HepG2 (cell line): ENCODE measurements around the gene SSNA1. TPM values are rescaled to one million over a fixed set of nuclear protein-coding genes. Genes with fewer than 3 reads are reported as not detected.

ENCODE experiments used
- ATF7 ChIP-seq, 2 experiments: fragments of 450-650 bp in 1 of 2; sonication (generic) in 1 of 2; formaldehyde crosslinking in 1 of 2; IDR thresholded peaks; 2 replicates each; pipeline versions ENCODE4 v1.4.0 to v1.6.1; 2016 to 2020; ENCODE audit warnings: antibody characterized with exemption in 1 of 2, mild to moderate bottlenecking in 1 of 2, missing genetic modification reagents in 1 of 2
- ATRX ChIP-seq: sonication (generic); formaldehyde crosslinking; IDR thresholded peaks from 2 replicates; pipeline ENCODE4 v1.4.0; 2020; ENCODE audit warnings: missing genetic modification reagents, borderline replicate concordance
- CENPT ChIP-seq: sonication (generic); formaldehyde crosslinking; IDR thresholded peaks from 2 replicates; pipeline ENCODE4 v1.8.0; 2022; ENCODE audit warnings: low read depth, mild to moderate bottlenecking, moderate library complexity, missing genetic modification reagents
- GABPA ChIP-seq, 2 experiments: IDR thresholded peaks; 2 replicates each; pipeline ENCODE4 v1.6.1; 2011 to 2016; ENCODE audit warnings: low read depth in 2 of 2, low read length in 1 of 2, missing biosample characterization in 1 of 2, missing genetic modification characterization in 1 of 2
- GFI1 ChIP-seq: sonication (generic); formaldehyde crosslinking; IDR thresholded peaks from 2 replicates; pipeline ENCODE4 v1.5.0; 2020; ENCODE audit warnings: missing genetic modification reagents, mild to moderate bottlenecking, borderline replicate concordance
- HDAC6 ChIP-seq: fragments of 200-600 bp; sonication (generic); IDR thresholded peaks from 2 replicates; pipeline ENCODE4 v1.7.0; 2017; ENCODE audit warnings: mild to moderate bottlenecking, antibody characterized with exemption, low read length, low read depth
- HNRNPL ChIP-seq: fragments of 200-400 bp; formaldehyde crosslinking; IDR thresholded peaks from 2 replicates; pipeline ENCODE4 v1.6.1; 2017; ENCODE audit warnings: mild to moderate bottlenecking, low read depth, low read length
- JARID2 ChIP-seq: sonication (generic); formaldehyde crosslinking; IDR thresholded peaks from 2 replicates; pipeline ENCODE4 v1.8.1; 2023; ENCODE audit warnings: missing genetic modification reagents, inconsistent platforms; ENCODE audit not compliant: insufficient replicate concordance
- MATR3 ChIP-seq: sonication (generic); formaldehyde crosslinking; IDR thresholded peaks from 2 replicates; pipeline ENCODE4 v1.4.0; 2020; ENCODE audit warnings: missing genetic modification reagents
- MIXL1 ChIP-seq: IDR thresholded peaks from 2 replicates; pipeline ENCODE4 v1.6.1; 2016
- NCOR1 ChIP-seq: fragments of 200-600 bp; sonication (generic); IDR thresholded peaks from 2 replicates; pipeline ENCODE4 v1.7.0; 2017; ENCODE audit warnings: antibody characterized with exemption, low read length, borderline replicate concordance
- NFIC ChIP-seq: IDR thresholded peaks from 2 replicates; pipeline ENCODE4 v1.6.1; 2012; ENCODE audit warnings: mild to moderate bottlenecking, low read length, inconsistent platforms
- REL ChIP-seq: sonication (generic); formaldehyde crosslinking; conservative IDR thresholded peaks from 2 replicates; pipeline ENCODE4 v1.8.0; 2022; ENCODE audit warnings: mild to moderate bottlenecking, missing genetic modification reagents, moderate library complexity
- SETDB1 ChIP-seq: sonication (generic); formaldehyde crosslinking; IDR thresholded peaks from 2 replicates; pipeline ENCODE4 v1.5.1; 2020; ENCODE audit warnings: missing genetic modification reagents, mild to moderate bottlenecking, borderline replicate concordance
- SMAD1 ChIP-seq: sonication (generic); formaldehyde crosslinking; IDR thresholded peaks from 2 replicates; pipeline ENCODE4 v1.4.0; 2020; ENCODE audit warnings: missing genetic modification reagents, low read depth, mild to moderate bottlenecking, borderline replicate concordance
- TGIF2 ChIP-seq: IDR thresholded peaks from 2 replicates; pipeline ENCODE4 v1.6.1; 2016; ENCODE audit warnings: control low read depth, missing compliant biosample characterization
- ZBTB3 ChIP-seq: sonication (generic); formaldehyde crosslinking; IDR thresholded peaks from 2 replicates; pipeline ENCODE4 v1.4.0; 2020; ENCODE audit warnings: low read depth, mild to moderate bottlenecking, moderate library complexity, missing genetic modification reagents, borderline replicate concordance
- ZBTB7B ChIP-seq: sonication (generic); formaldehyde crosslinking; IDR thresholded peaks from 2 replicates; pipeline ENCODE4 v1.4.0; 2020; ENCODE audit warnings: missing genetic modification reagents
- ZNF12 ChIP-seq: sonication (generic); formaldehyde crosslinking; IDR thresholded peaks from 2 replicates; pipeline ENCODE4 v1.5.0; 2020; ENCODE audit warnings: missing genetic modification reagents
- ZNF205 ChIP-seq: IDR thresholded peaks from 2 replicates; pipeline ENCODE4 v1.6.1; 2018; ENCODE audit warnings: missing biosample characterization, missing genetic modification reagents
- ZNF510 ChIP-seq: sonication (generic); formaldehyde crosslinking; IDR thresholded peaks from 2 replicates; pipeline ENCODE4 v1.4.0; 2020; ENCODE audit warnings: low read depth, mild to moderate bottlenecking, missing genetic modification reagents
- ZNF546 ChIP-seq: sonication (generic); formaldehyde crosslinking; conservative IDR thresholded peaks from 2 replicates; pipeline ENCODE4 v1.8.1; 2023; ENCODE audit warnings: mild to moderate bottlenecking, missing genetic modification reagents
- ZNF629 ChIP-seq: sonication (generic); formaldehyde crosslinking; conservative IDR thresholded peaks from 2 replicates; pipeline ENCODE4 v1.5.0; 2020; ENCODE audit warnings: missing genetic modification reagents
- ZNF776 ChIP-seq: sonication (generic); formaldehyde crosslinking; IDR thresholded peaks from 2 replicates; pipeline ENCODE4 v1.4.0; 2020; ENCODE audit warnings: mild to moderate bottlenecking, missing genetic modification reagents
- ZNF777 ChIP-seq: sonication (generic); formaldehyde crosslinking; IDR thresholded peaks from 2 replicates; pipeline ENCODE4 v1.4.0; 2020; ENCODE audit warnings: missing genetic modification reagents
- polyA plus RNA-seq, 8 experiments: library from polyadenylated mRNA; depleted of rRNA in 3 of 8; stranded (reverse) in 7 of 8; unstranded in 1 of 8; fragments of >200 nt; fragmentation: Illumina TruSeq in 4 of 8; extraction: Trizol in 4 of 8; gene quantifications; 2 replicates each; pipeline versions ENCODE4 v1.2.1 to v1.2.3, GENCODE V29; 2011 to 2016; ENCODE audit warnings: low read depth in 4 of 8, missing spikeins in 1 of 8, mixed read lengths in 1 of 8; ENCODE audit not compliant: insufficient read depth in 1 of 8
- total RNA-seq, 5 experiments: library from RNA; depleted of rRNA; stranded (reverse); fragments of >200 nt; fragmentation: Illumina TruSeq; extraction: Trizol; gene quantifications; 2 replicates each; pipeline ENCODE4 v1.2.3, GENCODE V29; 2016; ENCODE audit warnings: low read depth in 1 of 5
- TF ChIP-seq, protein P1 (sequence below): sonication (generic); formaldehyde crosslinking; IDR thresholded peaks from 2 replicates; pipeline ENCODE4 v1.5.0; 2020; ENCODE audit warnings: mild to moderate bottlenecking, missing genetic modification reagents
- TF ChIP-seq, protein P2 (sequence below): IDR thresholded peaks from 2 replicates; pipeline ENCODE4 v1.6.1; 2016; ENCODE audit warnings: low read depth, control low read depth
- TF ChIP-seq, protein P3 (sequence below): sonication (generic); formaldehyde crosslinking; IDR thresholded peaks from 2 replicates; pipeline ENCODE4 v1.4.0; 2020; ENCODE audit warnings: mild to moderate bottlenecking, missing genetic modification reagents

SSNA1 gene
- total and polyA plus RNA-seq, 2 of the 13 experiments (the other 11 are each of a cell fraction or from before 2014, with no cell fraction given), result 35.9 to 49.4 TPM

DNA sequence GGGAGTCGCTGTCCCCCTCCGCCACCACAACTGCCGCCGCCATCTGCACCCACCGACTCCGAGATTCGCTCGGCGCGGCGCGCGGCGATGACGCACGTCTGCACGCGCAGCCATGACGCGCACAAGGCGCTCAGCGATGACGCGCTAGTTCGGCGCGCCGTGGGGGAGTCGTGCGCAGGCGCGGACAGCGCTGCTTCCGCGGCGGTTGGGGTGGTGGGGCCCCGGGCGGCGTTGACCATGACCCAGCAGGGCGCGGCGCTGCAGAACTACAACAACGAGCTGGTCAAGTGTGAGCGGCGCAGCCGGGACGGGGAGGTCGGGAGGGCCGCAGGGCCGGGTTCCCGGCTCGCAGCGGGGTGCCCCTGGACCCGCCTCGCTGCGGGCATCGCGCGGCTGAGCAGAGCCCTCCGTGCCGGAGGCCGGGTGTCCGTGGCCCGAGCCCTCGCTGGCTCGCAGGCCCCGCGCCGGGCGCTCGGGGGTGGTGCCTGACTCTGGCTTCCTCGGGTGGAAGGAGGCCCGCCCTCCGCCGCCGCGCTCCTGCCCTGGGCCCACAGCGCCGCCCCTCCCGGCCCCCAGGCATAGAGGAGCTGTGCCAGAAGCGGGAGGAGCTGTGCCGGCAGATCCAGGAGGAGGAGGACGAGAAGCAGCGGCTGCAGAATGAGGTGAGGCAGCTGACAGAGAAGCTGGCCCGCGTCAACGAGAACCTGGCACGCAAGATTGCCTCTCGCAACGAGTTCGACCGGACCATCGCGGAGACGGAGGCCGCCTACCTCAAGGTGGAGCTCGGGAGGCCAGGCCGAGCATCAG is at the start of gene SSNA1, which contains the start of gene ANAPC2 (continued):
- TF ChIP-seq, protein P1, sequence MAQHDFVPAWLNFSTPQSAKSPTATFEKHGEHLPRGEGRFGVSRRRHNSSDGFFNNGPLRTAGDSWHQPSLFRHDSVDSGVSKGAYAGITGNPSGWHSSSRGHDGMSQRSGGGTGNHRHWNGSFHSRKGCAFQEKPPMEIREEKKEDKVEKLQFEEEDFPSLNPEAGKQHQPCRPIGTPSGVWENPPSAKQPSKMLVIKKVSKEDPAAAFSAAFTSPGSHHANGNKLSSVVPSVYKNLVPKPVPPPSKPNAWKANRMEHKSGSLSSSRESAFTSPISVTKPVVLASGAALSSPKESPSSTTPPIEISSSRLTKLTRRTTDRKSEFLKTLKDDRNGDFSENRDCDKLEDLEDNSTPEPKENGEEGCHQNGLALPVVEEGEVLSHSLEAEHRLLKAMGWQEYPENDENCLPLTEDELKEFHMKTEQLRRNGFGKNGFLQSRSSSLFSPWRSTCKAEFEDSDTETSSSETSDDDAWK (CRISPR knock-in tag), result no peak
- no peak for TF ChIP-seq HNRNPL
- no peak for TF ChIP-seq ZNF629 (CRISPR knock-in tag)
- TF ChIP-seq ATF7 (IDR thresholded peaks at IDR 0.05), result peak; percentile 41; the same call in 1 of the 2 replicates
- no peak; the same call in 1 of the 2 replicates for TF ChIP-seq ATF7 (CRISPR knock-in tag; IDR thresholded peaks at IDR 0.05)
- peak; percentile 96 for TF ChIP-seq TGIF2 (CRISPR knock-in tag)
- TF ChIP-seq ZBTB7B (CRISPR knock-in tag), result peak; percentile 46; the same call in 1 of the 2 replicates
- peak; percentile 74; the same call in 1 of the 2 replicates for TF ChIP-seq ZNF205 (CRISPR knock-in tag)
- TF ChIP-seq ZNF776 (CRISPR knock-in tag), result no peak; the same call in 1 of the 2 replicates
- TF ChIP-seq ZNF510 (CRISPR knock-in tag), result no peak
- no peak for TF ChIP-seq SETDB1 (CRISPR knock-in tag)
- no peak for TF ChIP-seq JARID2
- 0 out of 2 replicates have a peak, but pooled peaks have one; percentile 83 for TF ChIP-seq CENPT (CRISPR knock-in tag)
- TF ChIP-seq GABPA (IDR thresholded peaks at IDR 0.05; ENCODE audit: low read depth, low read length), result no peak
- TF ChIP-seq GABPA (CRISPR knock-in tag; IDR thresholded peaks at IDR 0.05; ENCODE audit: low read depth), result no peak; the same call in 1 of the 2 replicates
- no peak; the same call in 1 of the 2 replicates for TF ChIP-seq NCOR1
- TF ChIP-seq NFIC, result no peak
- TF ChIP-seq ZBTB3, result no peak
- TF ChIP-seq ATRX, result no peak; the same call in 1 of the 2 replicates
- TF ChIP-seq MIXL1 (CRISPR knock-in tag), result peak; percentile 67; the same call in 1 of the 2 replicates
- no peak for TF ChIP-seq HDAC6
- TF ChIP-seq, protein P2, sequence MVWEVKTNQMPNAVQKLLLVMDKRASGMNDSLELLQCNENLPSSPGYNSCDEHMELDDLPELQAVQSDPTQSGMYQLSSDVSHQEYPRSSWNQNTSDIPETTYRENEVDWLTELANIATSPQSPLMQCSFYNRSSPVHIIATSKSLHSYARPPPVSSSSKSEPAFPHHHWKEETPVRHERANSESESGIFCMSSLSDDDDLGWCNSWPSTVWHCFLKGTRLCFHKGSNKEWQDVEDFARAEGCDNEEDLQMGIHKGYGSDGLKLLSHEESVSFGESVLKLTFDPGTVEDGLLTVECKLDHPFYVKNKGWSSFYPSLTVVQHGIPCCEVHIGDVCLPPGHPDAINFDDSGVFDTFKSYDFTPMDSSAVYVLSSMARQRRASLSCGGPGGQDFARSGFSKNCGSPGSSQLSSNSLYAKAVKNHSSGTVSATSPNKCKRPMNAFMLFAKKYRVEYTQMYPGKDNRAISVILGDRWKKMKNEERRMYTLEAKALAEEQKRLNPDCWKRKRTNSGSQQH, result peak; percentile 97
- no peak for TF ChIP-seq ZNF12 (CRISPR knock-in tag)
- 0 out of 2 replicates have a peak, but pooled peaks have one; percentile 94 for TF ChIP-seq SMAD1
- no peak; the same call in 1 of the 2 replicates for TF ChIP-seq ZNF546 (CRISPR knock-in tag)
- no peak for TF ChIP-seq REL (CRISPR knock-in tag)
- TF ChIP-seq, protein P3, sequence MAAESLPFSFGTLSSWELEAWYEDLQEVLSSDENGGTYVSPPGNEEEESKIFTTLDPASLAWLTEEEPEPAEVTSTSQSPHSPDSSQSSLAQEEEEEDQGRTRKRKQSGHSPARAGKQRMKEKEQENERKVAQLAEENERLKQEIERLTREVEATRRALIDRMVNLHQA (CRISPR knock-in tag), result no peak
- no peak for TF ChIP-seq MATR3 (CRISPR knock-in tag)
- peak; percentile 89 for TF ChIP-seq ZNF777 (CRISPR knock-in tag)
- no peak; the same call in 1 of the 2 replicates for TF ChIP-seq GFI1 (CRISPR knock-in tag)
